GM21723 (cell line): ENCODE data around the gene ABCC9.
"Not testable (repeated sequence)": the region's sequence is repeated elsewhere in the genome, so short reads cannot be mapped to it uniquely, and the experiment has no call there.

Source experiments
- ATAC-seq: cut with Tn5 transposase; IDR thresholded peaks from one replicate; pipeline ENCODE4 v1.9.1; 2021; ENCODE audit warnings: mild to moderate bottlenecking, moderate library complexity; ENCODE audit not compliant: unreplicated experiment

The ABCC9 gene

GRCh38 chr12:21934173-21934572, 7.1 kb downstream of the ABCC9 start:
- ATAC-seq, result no peak

- ATAC-seq, result no peak
Measured at GRCh38 chr12:21933656-21934055, 7.6 kb downstream of the ABCC9 start.

GRCh38 chr12:21929972-21930371, 11.3 kb downstream of the ABCC9 start:
- not testable (repeated sequence) for ATAC-seq

GRCh38 chr12:21925296-21925913, 15.8 kb downstream of the ABCC9 start:
- ATAC-seq, result no peak

GRCh38 chr12:21921436-21921835, 19.8 kb downstream of the ABCC9 start:
- no peak for ATAC-seq

- no peak for ATAC-seq
Measured at GRCh38 chr12:21918456-21918855, 22.8 kb downstream of the ABCC9 start.

GRCh38 chr12:21913823-21914222, 27.4 kb downstream of the ABCC9 start:
- no peak for ATAC-seq

- no peak for ATAC-seq
Measured at GRCh38 chr12:21912318-21912717, 28.9 kb downstream of the ABCC9 start.

GRCh38 chr12:21911832-21912231, 29.4 kb downstream of the ABCC9 start:
- no peak for ATAC-seq

GRCh38 chr12:21910657-21911056, 30.6 kb downstream of the ABCC9 start:
- no peak for ATAC-seq

- no peak for ATAC-seq
Measured at GRCh38 chr12:21907948-21908837, 33.0 kb downstream of the ABCC9 start.

GRCh38 chr12:21906919-21907493, 34.2 kb downstream of the ABCC9 start:
- no peak for ATAC-seq

- not testable (repeated sequence) for ATAC-seq
Measured at GRCh38 chr12:21899532-21899931, 41.7 kb downstream of the ABCC9 start.

GRCh38 chr12:21895651-21896050, 45.6 kb downstream of the ABCC9 start:
- no peak for ATAC-seq

GRCh38 chr12:21894792-21895595, 46.2 kb downstream of the ABCC9 start:
- ATAC-seq, result no peak

GRCh38 chr12:21893924-21894323, 47.3 kb downstream of the ABCC9 start:
- ATAC-seq, result no peak

GRCh38 chr12:21892341-21892740, 48.9 kb downstream of the ABCC9 start:
- ATAC-seq, result no peak

- no peak for ATAC-seq
Measured at GRCh38 chr12:21891751-21892217, 49.4 kb downstream of the ABCC9 start.

- no peak for ATAC-seq
Measured at GRCh38 chr12:21888276-21888863, 52.9 kb downstream of the ABCC9 start.

- ATAC-seq, result no peak
Measured at GRCh38 chr12:21884936-21885335, 56.3 kb downstream of the ABCC9 start.

- ATAC-seq, result no peak
Measured at GRCh38 chr12:21882635-21883034, 58.6 kb downstream of the ABCC9 start.
